GM21360 (cell line): ENCODE results near the gene COA1.
A peak's percentile ranks its signal among the peaks of the same experiment; 100 is the strongest.
"Not testable (repeated sequence)": the region's sequence is repeated elsewhere in the genome, so short reads cannot be mapped to it uniquely, and the experiment has no call there.

Experiments
- ATAC-seq: cut with Tn5 transposase; IDR thresholded peaks from one replicate; pipeline ENCODE4 v1.9.1; 2021; ENCODE audit warnings: mild to moderate bottlenecking, moderate library complexity; ENCODE audit not compliant: unreplicated experiment

The COA1 gene

GRCh38 chr7:43731494-43731893, 2.2 kb upstream of the COA1 start:
- ATAC-seq, result not testable (repeated sequence)

GRCh38 chr7:43729924-43730248, 563 bp upstream of the COA1 start:
- ATAC-seq, result peak; percentile 27

- ATAC-seq, result no peak
Observed at GRCh38 chr7:43727494-43727893, 1.8 kb downstream of the COA1 start.

GRCh38 chr7:43727003-43727402, 2.3 kb downstream of the COA1 start:
- no peak for ATAC-seq

- ATAC-seq, result no peak
Observed at GRCh38 chr7:43726466-43726865, 2.9 kb downstream of the COA1 start.

- ATAC-seq, result no peak
Observed at GRCh38 chr7:43725251-43725650, 4.1 kb downstream of the COA1 start.

- ATAC-seq, result no peak
Observed at GRCh38 chr7:43723007-43723341, 6.3 kb downstream of the COA1 start.

- no peak for ATAC-seq
Observed at GRCh38 chr7:43721193-43721806, 8.0 kb downstream of the COA1 start.

- no peak for ATAC-seq
Observed at GRCh38 chr7:43716598-43716997, 12.7 kb downstream of the COA1 start.

GRCh38 chr7:43715966-43716365, 13.4 kb downstream of the COA1 start:
- ATAC-seq, result not testable (repeated sequence)

GRCh38 chr7:43711503-43711902, 17.8 kb downstream of the COA1 start:
- no peak for ATAC-seq

GRCh38 chr7:43708055-43708454, 21.3 kb downstream of the COA1 start:
- not testable (repeated sequence) for ATAC-seq

- no peak for ATAC-seq
Observed at GRCh38 chr7:43703573-43703972, 25.8 kb downstream of the COA1 start.

GRCh38 chr7:43702974-43703373, 26.3 kb downstream of the COA1 start:
- ATAC-seq, result no peak

GRCh38 chr7:43701929-43702328, 27.4 kb downstream of the COA1 start:
- ATAC-seq, result no peak

- ATAC-seq, result no peak
Observed at GRCh38 chr7:43701500-43701854, 27.8 kb downstream of the COA1 start.

GRCh38 chr7:43700646-43701499, 28.4 kb downstream of the COA1 start:
- no peak for ATAC-seq

- ATAC-seq, result no peak
Observed at GRCh38 chr7:43700059-43700501, 29.2 kb downstream of the COA1 start.

- no peak for ATAC-seq
Observed at GRCh38 chr7:43698460-43699255, 30.7 kb downstream of the COA1 start.

- ATAC-seq, result no peak
Observed at GRCh38 chr7:43697690-43698089, 31.6 kb downstream of the COA1 start.

- ATAC-seq, result no peak
Observed at GRCh38 chr7:43695365-43695764, 34.0 kb downstream of the COA1 start.

GRCh38 chr7:43694399-43694748, 34.9 kb downstream of the COA1 start:
- no peak for ATAC-seq
